H9 (cell line): ENCODE data around the gene EFNB2. TPM values are rescaled to one million over a fixed set of nuclear protein-coding genes. Genes with fewer than 3 reads are reported as not detected.

Source experiments
- DNase-seq: peaks from one replicate; pipeline ENCODE4 v3.0.0-alpha.2; 2017
- H2AFZ ChIP-seq: one replicate; pipeline ENCODE4 v1.6.1; 2013; ENCODE audit warnings: mild to moderate bottlenecking, low read length, control low read depth, moderate library complexity
- H2AK5ac ChIP-seq: 2 replicates; pipeline ENCODE4 v1.6.1; 2013; ENCODE audit warnings: low read length, control low read depth, mixed read lengths; ENCODE audit not compliant: insufficient read length
- H2BK120ac ChIP-seq: one replicate; pipeline ENCODE4 v1.6.1; 2013; ENCODE audit warnings: low read depth, mild to moderate bottlenecking, low read length, control low read depth, inconsistent platforms; ENCODE audit not compliant: poor library complexity, severe bottlenecking
- H2BK12ac ChIP-seq: 2 replicates; pipeline ENCODE4 v1.6.1; 2013; ENCODE audit warnings: low read length, control low read depth, mixed read lengths, low read depth; ENCODE audit not compliant: insufficient read length
- H2BK15ac ChIP-seq: 2 replicates; pipeline ENCODE4 v1.6.1; 2013; ENCODE audit warnings: low read depth, low read length, control low read depth
- H2BK20ac ChIP-seq: one replicate; pipeline ENCODE4 v1.6.1; 2013; ENCODE audit warnings: low read depth, mild to moderate bottlenecking, low read length, control low read depth, inconsistent platforms; ENCODE audit not compliant: poor library complexity, severe bottlenecking
- H2BK5ac ChIP-seq: 2 replicates; pipeline ENCODE4 v1.6.1; 2013; ENCODE audit warnings: low read length, control low read depth, mixed read lengths; ENCODE audit not compliant: insufficient read length
- H3K14ac ChIP-seq: 2 replicates; pipeline ENCODE4 v1.6.1; 2013; ENCODE audit warnings: low read length, control low read depth; ENCODE audit not compliant: insufficient read depth
- H3K18ac ChIP-seq: 2 replicates; pipeline ENCODE4 v1.6.1; 2013; ENCODE audit warnings: low read depth, mild to moderate bottlenecking, mixed read lengths, low read length, control low read depth; ENCODE audit not compliant: insufficient read length
- H3K23ac ChIP-seq: 2 replicates; pipeline ENCODE4 v1.6.1; 2013; ENCODE audit warnings: low read length, control low read depth, mixed read lengths, low read depth; ENCODE audit not compliant: insufficient read length
- H3K23me2 ChIP-seq: 2 replicates; pipeline ENCODE4 v1.6.1; 2013; ENCODE audit warnings: low read depth, mild to moderate bottlenecking, mixed read lengths, low read length, control low read depth; ENCODE audit not compliant: insufficient read length, poor library complexity, severe bottlenecking
- H3K27ac ChIP-seq: 2 replicates; pipeline ENCODE4 v1.5.1; 2013; ENCODE audit warnings: low read length, control low read depth, mixed read lengths, low read depth; ENCODE audit not compliant: insufficient read length
- H3K27me3 ChIP-seq: 2 replicates; pipeline ENCODE4 v1.6.1; 2013; ENCODE audit warnings: low read length, control low read depth, inconsistent platforms; ENCODE audit not compliant: insufficient read depth
- H3K4ac ChIP-seq: 2 replicates; pipeline ENCODE4 v1.6.1; 2013; ENCODE audit warnings: low read depth, mild to moderate bottlenecking, control low read depth, inconsistent platforms, low read length, moderate library complexity
- H3K4me1 ChIP-seq: 2 replicates; pipeline ENCODE4 v1.6.1; 2013; ENCODE audit warnings: low read length, control low read depth, inconsistent platforms; ENCODE audit not compliant: insufficient read depth
- H3K4me2 ChIP-seq: 2 replicates; pipeline ENCODE4 v1.6.1; 2013; ENCODE audit warnings: low read length, control low read depth, mixed read lengths; ENCODE audit not compliant: insufficient read length, insufficient read depth
- H3K56ac ChIP-seq: 2 replicates; pipeline ENCODE4 v1.6.1; 2013; ENCODE audit warnings: low read depth, mild to moderate bottlenecking, mixed read lengths, low read length, control low read depth; ENCODE audit not compliant: insufficient read length
- H3K79me1 ChIP-seq: 2 replicates; pipeline ENCODE4 v1.6.1; 2013; ENCODE audit warnings: low read depth, mild to moderate bottlenecking, moderate library complexity, low read length, control low read depth, inconsistent platforms; ENCODE audit not compliant: insufficient read depth, poor library complexity, severe bottlenecking
- H3K79me2 ChIP-seq: 2 replicates; pipeline ENCODE4 v1.6.1; 2013; ENCODE audit warnings: low read length, control low read depth, inconsistent platforms; ENCODE audit not compliant: insufficient read depth
- H3K9ac ChIP-seq: 2 replicates; pipeline ENCODE4 v1.6.1; 2013; ENCODE audit warnings: low read length, control low read depth, mixed read lengths; ENCODE audit not compliant: insufficient read length; ENCODE audit errors: extremely low read depth
- H3K9me3 ChIP-seq: one replicate; pipeline ENCODE4 v1.6.1; 2013; ENCODE audit warnings: low read depth, low read length, inconsistent platforms; ENCODE audit not compliant: control insufficient read depth
- H3T11ph ChIP-seq: one replicate; pipeline ENCODE4 v1.6.1; 2013; ENCODE audit warnings: mild to moderate bottlenecking, low read length, control low read depth, inconsistent platforms
- H4K20me1 ChIP-seq: one replicate; pipeline ENCODE4 v1.6.1; 2013; ENCODE audit not compliant: control insufficient read depth, insufficient read length, insufficient read depth
- H4K5ac ChIP-seq: 2 replicates; pipeline ENCODE4 v1.6.1; 2013; ENCODE audit warnings: low read depth, mild to moderate bottlenecking, mixed read lengths, low read length, control low read depth; ENCODE audit not compliant: insufficient read length
- H4K8ac ChIP-seq: replicated peaks from 2 replicates; pipeline ENCODE4 v1.6.1; 2013; ENCODE audit warnings: low read length, control low read depth, mixed read lengths, low read depth; ENCODE audit not compliant: insufficient read length
- H4K91ac ChIP-seq: 2 replicates; pipeline ENCODE4 v1.6.1; 2013; ENCODE audit warnings: low read depth, mild to moderate bottlenecking, moderate library complexity, mixed read lengths, low read length, control low read depth; ENCODE audit not compliant: insufficient read length
- H3K27ac Mint-ChIP-seq, 3 experiments: 2 replicates in 2 of 3; 3 replicates in 1 of 3; pipeline ENCODE4 v1.8.0; 2020 to 2021; ENCODE audit warnings: mixed read lengths in 3 of 3, mild to moderate bottlenecking in 1 of 3, moderate library complexity in 1 of 3
- H3K27me3 Mint-ChIP-seq: 2 replicates; pipeline ENCODE4 v1.8.0; 2021; ENCODE audit warnings: low read depth, mild to moderate bottlenecking, moderate library complexity, mixed read lengths
- H3K36me3 Mint-ChIP-seq, 3 experiments: 2 replicates in 2 of 3; 3 replicates in 1 of 3; pipeline ENCODE4 v1.8.0; 2020 to 2021; ENCODE audit warnings: low read depth in 3 of 3, mixed read lengths in 3 of 3; ENCODE audit not compliant: insufficient read depth in 1 of 3
- H3K4me1 Mint-ChIP-seq, 2 experiments: 2 replicates each; pipeline ENCODE4 v1.8.0; 2020; ENCODE audit warnings: mixed read lengths in 2 of 2
- H3K4me3 Mint-ChIP-seq, 2 experiments: 2 replicates in 1 of 2; 3 replicates in 1 of 2; pipeline ENCODE4 v1.8.0; 2020 to 2021; ENCODE audit warnings: mild to moderate bottlenecking in 2 of 2, mixed read lengths in 2 of 2, moderate library complexity in 1 of 2
- H3K9me3 Mint-ChIP-seq, 2 experiments: 2 replicates in 1 of 2; 3 replicates in 1 of 2; pipeline ENCODE4 v1.8.0; 2020; ENCODE audit warnings: mild to moderate bottlenecking in 2 of 2, mixed read lengths in 2 of 2, moderate library complexity in 1 of 2
- WGBS: extraction: QIAGEN DNeasy Blood & Tissue Kit; methylation state at CpG from one replicate; pipeline ENCODE4 v1.1.7; 2013; ENCODE audit warnings: missing lambda C conversion rate, low lambda C conversion rate, mixed read lengths; ENCODE audit not compliant: insufficient read length; ENCODE audit errors: extremely low coverage; 5-methylcytosine and 5-hydroxymethylcytosine counted together
- total RNA-seq: library from RNA; stranded (reverse); gene quantifications from 2 replicates; pipeline ENCODE4 v1.2.1, GENCODE V29; 2021
- TF ChIP-seq, protein P1 (sequence below): fragments of 200-600 bp; sonication (generic); conservative IDR thresholded peaks from 3 replicates; pipeline ENCODE4 v1.8.0; 2021; ENCODE audit warnings: antibody characterized with exemption, mild to moderate bottlenecking

The EFNB2 gene
- total RNA-seq, 1 experiment from 2014 or later: 12.7 TPM

DNA sequence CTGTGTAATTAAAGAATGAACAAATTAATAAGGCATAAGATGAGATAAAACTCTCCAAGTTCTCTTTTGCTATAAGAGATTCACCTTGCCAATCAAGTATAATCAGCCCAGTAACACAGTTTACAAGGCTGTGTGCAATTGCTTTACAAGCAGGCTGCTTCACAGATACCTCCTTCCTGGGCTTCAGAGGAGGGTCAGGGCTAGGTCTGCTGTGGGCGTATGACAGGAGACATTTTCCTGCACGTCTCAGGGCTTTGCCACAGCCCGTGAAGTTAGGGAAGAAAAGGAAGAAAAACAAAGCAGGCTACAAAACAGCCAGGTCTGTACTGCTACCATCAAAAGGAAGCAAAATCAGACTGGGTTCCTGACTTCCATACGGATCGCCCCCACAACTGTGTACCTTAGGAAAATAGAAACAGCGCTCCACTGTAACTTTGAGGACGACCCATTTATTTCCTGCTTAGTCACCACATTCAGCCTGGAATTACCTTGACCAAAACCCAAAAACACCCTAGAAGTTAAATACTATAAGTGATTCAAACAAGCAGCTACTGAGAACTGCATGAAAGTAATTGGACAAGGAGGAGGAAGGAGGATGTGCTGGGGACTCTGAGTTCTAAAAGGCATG is 12.4 kb downstream of the EFNB2 start:
- H4K5ac ChIP-seq: no peak overlapping the region
- Mint-ChIP-seq H3K27me3 (peaks cover 18% of the 10 kb centered on the region), H3K4me3 (no peak overlapping the region; a peak in 1 of 5 replicates), H3K36me3 (no peaks in the 10 kb centered on the region), H3K4me1 (peaks cover 76% of the 10 kb centered on the region in 2 experiments), H3K27ac (peak overlapping the region in 1 of 3 experiments; percentile 38; a peak in 1 of 7 replicates), H3K9me3 (no peaks in the 10 kb centered on the region)
- DNase-seq: no peak
- H3K56ac ChIP-seq: no peak overlapping the region
- H2BK15ac ChIP-seq: no peak overlapping the region
- peak overlapping the region; percentile 60 for H2BK20ac ChIP-seq
- no peak overlapping the region for H3T11ph ChIP-seq
- H2BK5ac ChIP-seq: no peak overlapping the region
- H3K14ac ChIP-seq: no peak overlapping the region
- no peak overlapping the region for H2BK120ac ChIP-seq
- H2AK5ac ChIP-seq: no peak overlapping the region
- no peak overlapping the region for H4K8ac ChIP-seq
- H4K91ac ChIP-seq: no peak overlapping the region
- H3K9ac ChIP-seq: no peak overlapping the region
- H3K23me2 ChIP-seq: no peaks in the 10 kb centered on the region
- no peak overlapping the region for H3K23ac ChIP-seq
- H4K20me1 ChIP-seq: no peaks in the 10 kb centered on the region
- no CpG with 5 or more reads among the region's 7 CpGs for WGBS
- no peak overlapping the region for H3K18ac ChIP-seq
- H2BK12ac ChIP-seq: no peak overlapping the region
- H3K27me3 ChIP-seq: no peaks in the 10 kb centered on the region
- no peak overlapping the region for H3K4me2 ChIP-seq
- H3K4me1 ChIP-seq: peaks cover 25% of the 10 kb centered on the region
- TF ChIP-seq, protein P1, sequence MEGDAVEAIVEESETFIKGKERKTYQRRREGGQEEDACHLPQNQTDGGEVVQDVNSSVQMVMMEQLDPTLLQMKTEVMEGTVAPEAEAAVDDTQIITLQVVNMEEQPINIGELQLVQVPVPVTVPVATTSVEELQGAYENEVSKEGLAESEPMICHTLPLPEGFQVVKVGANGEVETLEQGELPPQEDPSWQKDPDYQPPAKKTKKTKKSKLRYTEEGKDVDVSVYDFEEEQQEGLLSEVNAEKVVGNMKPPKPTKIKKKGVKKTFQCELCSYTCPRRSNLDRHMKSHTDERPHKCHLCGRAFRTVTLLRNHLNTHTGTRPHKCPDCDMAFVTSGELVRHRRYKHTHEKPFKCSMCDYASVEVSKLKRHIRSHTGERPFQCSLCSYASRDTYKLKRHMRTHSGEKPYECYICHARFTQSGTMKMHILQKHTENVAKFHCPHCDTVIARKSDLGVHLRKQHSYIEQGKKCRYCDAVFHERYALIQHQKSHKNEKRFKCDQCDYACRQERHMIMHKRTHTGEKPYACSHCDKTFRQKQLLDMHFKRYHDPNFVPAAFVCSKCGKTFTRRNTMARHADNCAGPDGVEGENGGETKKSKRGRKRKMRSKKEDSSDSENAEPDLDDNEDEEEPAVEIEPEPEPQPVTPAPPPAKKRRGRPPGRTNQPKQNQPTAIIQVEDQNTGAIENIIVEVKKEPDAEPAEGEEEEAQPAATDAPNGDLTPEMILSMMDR: no peak
- no peaks in the 10 kb centered on the region for H3K9me3 ChIP-seq
- H3K79me1 ChIP-seq: no peaks in the 10 kb centered on the region
- no peak overlapping the region for H3K4ac ChIP-seq
- no peak overlapping the region for H3K27ac ChIP-seq
- peaks cover 9% of the 10 kb centered on the region; the same call in 1 of the 2 replicates for H3K79me2 ChIP-seq
- H2AFZ ChIP-seq: no peak overlapping the region
